RPMI8226 (cell line): ENCODE results near the gene PTPRK.
"Not testable (repeated sequence)": the region's sequence is repeated elsewhere in the genome, so short reads cannot be mapped to it uniquely, and the experiment has no call there.

Experiments used
- DNase-seq: peaks from one replicate; pipeline ENCODE4 v3.0.0-alpha.2; 2015

PTPRK gene

DNA sequence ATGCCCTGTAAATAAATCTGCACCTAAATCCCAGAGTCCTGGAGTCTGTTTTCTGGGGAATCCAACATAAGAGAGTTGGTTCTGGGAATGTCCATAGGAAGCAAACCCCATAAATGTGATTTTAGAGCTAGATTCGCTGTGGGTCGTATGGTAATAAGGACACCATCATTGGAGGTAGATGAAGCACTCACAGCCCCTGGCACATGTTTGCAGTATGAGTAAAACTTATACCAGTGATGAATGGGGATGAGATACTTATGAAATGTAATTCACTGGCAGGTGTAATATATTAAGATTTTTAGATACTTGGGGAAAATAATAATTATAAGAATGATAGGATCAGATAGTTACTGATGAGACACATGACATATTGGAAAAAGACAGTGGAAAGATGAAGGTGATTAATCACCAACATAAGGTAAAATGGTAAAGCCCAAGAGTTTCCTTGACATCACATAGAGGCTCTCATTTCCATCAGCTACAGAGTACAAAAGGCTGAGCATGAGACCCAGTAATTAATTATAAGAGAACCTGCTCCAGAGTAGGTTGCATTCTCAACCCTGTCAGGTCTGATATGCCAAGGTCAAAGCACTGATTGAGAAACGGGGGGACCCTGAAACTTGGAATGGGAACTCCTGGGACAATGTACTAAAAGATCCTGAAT lies 574.8 kb downstream of the PTPRK start:
- DNase-seq, result no peak

DNA sequence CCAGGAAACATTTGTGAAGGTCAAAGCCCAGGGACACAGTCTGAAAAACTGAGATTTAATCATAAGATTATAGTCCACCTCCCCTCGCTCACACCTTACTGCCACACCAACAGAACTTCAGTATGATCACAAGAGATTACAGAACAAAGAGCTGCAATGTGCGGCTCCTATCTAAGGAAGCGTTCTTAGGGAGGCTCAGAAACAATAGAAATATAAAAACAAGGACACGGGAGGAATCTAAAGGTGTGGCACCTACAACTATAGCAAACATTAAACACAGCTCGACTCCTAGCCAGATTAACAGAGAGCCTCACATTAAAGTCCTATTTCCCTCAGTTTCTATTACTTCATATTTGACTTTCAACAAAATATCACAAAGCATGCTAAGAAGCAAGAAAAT lies 579.2 kb downstream of the PTPRK start:
- DNase-seq, result no peak

DNA sequence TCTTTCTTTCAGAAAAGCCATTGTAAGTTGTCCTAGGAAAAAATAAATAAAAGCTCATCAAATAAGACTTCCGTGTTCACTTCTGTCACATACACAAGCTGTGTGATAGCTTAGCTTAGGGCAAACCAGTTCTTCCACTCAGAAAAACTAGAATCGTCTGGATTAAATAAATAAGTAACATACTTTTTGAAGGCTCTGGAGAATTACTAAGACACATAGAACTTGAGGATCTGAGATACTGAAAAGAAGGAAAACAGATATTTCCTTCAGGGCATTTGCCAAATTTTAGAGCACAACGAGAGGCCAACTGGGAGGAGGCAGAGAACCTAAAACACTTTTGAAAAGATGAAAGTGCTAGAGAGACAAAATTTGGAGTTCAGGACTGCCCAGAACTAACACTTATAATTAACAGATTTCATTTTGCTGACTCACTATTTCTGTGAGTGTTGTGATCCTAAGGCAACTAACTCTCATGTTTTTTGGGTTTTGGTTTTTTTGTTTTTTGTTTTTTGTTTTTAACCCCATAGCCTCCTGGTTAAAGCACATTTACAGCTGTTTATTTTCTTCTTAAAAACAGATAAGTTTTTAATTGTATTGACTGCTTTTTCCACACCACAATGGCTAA lies 580.8 kb downstream of the PTPRK start:
- peak; percentile 18 for DNase-seq

DNA sequence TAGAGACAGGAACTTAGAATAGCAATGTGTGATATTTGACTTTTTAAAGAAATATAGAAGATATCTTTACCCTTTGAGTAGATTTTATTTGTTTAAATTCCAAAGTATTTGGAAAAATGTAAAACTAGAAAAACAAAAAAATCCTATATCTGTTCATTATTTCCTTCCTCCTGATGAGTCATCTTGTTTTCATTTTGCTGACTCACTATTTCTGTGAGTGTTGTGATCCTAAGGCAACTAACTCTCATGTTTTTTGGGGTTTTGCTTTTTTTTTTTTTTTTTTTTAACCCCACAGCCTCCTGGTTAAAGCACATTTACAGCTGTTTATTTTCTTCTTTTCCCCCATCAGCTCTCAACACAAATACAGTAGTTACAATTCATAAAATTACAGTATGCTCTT lies 581.7 kb downstream of the PTPRK start:
- DNase-seq, result peak; percentile 29

DNA sequence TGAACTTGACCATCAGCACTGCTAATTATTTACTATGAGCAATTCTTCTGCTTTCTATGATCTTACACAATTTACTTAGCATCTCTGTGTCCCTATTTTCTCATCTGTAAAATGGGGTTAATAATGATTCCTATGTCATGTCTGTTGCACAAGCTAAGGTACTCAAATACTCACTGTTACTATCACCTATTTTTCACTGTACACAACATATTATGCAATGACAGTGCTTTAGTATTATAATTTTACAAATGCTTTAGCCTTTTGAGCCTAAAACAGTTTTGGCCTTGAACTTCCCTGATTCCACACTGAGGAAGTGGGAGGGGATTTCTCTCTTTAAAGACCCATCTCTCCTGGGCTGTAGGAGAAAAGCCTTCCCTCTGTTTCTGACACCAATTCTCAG lies 582.7 kb downstream of the PTPRK start:
- no peak for DNase-seq

DNA sequence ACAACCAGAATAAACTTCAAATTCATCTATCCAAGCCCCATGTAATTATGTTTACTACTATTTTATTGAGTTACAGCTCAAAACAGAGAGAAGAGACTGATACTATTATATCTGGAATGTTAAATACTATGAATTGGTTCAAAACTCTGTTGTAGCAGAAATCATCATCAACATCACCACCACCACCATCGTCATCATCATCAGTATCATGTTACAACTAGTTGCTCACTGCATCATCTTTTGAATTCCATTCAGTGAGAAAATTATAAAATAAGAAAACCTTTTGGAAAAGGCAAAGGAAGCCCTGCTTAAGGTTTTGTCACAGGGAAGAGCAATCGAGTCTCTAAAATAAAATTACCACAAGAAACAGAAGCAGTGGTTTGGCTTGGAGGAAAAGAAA lies 583.3 kb downstream of the PTPRK start:
- no peak for DNase-seq

DNA sequence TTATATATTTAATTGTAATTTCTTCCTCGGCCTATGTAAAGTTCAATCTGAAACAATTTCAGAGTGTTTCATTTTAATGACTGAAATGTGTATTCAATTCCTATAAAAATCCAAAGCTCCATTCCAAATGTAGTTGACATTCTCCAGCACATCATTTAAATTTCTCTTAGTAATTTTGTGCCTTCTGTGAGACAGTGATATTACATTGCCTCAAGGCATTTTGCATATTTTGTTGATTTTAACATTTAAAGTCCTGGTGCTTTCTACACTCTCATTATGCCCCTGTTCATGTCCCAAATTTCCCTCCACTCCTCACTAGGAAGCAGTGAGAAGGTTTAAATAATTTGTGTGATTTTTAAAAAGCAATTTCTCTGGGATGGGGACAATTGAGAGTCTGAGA lies 585.4 kb downstream of the PTPRK start:
- DNase-seq, result no peak

DNA sequence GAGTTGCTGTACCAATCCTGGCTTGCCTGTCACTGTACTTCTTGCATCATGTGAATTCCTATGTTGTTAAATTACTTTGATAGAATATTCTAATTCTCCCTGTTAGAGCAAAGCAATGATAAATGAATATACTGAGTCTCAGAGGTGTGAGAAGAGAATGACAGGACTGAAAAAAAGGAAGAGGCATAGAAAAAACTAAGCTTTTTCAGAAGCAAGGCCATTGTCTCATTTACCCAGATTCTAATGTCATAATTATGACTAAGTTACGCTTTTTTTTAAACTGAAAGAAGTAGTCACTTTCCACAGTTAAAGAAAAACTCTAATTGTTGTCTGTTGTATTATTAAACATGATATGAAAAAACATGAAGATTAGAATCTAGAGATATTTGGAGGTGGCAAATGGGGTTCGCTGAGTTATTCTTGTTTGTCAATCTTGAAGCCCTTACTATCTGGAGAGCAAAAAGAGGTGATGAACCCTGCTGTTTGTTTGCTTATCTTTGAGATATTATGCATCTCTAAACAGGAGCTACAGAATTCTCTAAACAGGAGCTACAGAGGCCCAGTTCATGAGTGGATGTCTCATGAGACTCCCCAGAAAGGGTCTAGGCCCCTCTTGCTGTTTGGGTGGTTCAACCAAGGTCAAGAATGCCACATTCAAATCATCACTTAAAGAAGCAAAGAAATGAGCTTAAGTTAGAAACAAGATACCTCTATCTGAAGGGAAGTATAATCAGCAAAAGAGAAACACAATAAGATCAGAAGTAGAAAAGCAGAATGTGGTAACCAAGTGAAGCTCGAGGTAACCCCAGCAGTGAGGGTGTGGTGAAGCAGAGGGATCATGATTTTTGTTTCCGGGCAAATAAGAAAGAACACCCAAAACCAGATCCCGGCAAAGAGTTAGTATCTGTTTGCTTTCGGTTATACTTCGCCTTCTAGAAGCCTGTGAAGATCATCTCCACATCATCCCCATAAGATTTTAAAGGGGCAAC lies 586.3 kb downstream of the PTPRK start:
- no peak for DNase-seq

DNA sequence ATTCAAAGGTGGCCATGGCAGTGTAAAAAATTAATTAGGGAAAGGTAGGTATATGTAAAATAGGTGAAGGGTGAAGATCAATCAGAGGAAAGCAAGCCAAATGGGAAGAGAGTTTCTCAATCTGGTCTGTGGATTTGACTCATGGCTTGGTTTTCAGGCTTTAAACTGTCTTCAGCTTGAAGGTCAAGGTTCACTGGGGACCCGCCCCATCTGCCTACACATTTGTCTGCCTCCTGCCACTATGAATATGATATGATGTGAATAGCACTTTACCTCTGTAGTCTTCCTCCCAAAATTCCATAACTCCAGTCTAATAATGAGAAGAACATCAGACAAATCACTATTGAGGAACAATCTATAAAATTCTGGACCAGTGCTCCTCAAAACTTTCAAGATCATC lies 587.3 kb downstream of the PTPRK start:
- no peak for DNase-seq

DNA sequence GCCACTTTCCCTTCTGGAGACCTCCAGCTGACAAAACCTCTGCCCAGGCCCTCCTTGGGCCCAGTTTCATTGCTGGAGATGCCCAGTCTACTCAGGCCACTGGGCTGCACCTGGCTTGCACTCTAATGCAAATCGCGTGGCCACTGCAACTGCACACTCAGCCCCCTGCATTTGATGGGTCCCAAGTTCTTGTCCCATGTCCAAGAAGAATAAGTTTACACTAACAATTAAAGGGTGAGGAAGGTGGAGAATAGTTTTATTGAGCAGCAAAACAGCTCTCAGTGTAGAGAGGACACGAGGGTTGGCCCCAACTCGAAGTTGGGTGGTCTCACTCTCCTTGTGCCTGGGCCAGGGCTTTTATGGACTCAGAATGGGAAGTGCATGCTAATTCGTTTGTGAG lies 587.7 kb downstream of the PTPRK start:
- no peak for DNase-seq

DNA sequence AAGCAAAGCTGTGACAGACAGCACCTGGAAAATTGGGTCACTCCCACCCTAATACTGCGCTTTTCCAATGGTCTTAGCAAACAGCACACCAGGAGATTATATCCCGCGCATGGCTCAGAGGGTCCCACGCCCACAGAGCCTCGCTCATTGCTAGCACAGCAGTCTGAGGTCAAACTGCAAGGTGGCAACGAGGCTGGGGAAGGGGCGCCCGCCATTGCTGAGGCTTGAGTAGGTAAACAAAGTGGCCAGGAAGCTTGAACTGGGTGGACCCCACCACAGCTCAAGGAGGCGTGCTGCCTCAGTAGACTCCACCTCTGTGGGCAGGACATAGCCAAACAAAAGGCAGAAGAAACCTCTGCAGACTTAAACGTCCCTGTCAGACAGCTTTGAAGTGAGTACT lies 594.0 kb downstream of the PTPRK start:
- DNase-seq, result not testable (repeated sequence)

DNA sequence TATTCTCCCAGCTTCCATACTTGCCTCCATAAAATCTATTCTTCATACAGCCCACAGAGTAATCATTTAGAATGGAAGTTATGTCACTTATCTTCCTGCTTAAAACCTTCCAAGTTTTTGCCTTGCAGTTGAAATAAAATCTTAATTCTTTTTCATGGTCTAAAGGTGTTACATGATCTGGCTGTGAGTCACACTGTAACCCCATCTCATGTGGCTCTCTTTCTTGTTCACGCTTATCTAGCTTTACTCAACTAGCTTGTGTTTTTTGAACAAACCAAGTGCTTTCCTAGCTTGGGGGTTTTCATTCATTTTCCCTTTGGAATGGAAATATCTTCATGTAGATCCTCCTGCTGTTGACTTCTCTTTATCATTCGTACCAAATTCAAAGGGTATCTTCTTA lies 596.0 kb downstream of the PTPRK start:
- DNase-seq, result no peak

DNA sequence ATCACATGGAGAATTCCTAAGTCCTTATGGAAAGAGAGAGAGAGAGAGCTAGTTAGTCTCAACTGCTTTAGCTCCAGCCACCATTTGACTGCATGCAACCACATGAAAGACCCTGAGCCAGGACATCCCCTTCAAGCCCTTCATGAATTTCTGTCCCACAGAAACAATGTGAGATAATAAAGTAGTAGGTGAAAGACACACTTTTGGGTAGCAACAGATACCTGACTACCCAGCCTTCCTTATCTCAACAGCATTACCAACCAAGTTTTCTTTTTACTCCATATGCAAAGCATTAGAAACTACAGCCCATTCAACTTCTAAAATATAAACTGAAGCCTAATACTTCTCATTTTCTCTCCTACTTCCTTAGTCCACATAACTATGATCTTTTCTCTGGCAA lies 596.4 kb downstream of the PTPRK start:
- no peak for DNase-seq

DNA sequence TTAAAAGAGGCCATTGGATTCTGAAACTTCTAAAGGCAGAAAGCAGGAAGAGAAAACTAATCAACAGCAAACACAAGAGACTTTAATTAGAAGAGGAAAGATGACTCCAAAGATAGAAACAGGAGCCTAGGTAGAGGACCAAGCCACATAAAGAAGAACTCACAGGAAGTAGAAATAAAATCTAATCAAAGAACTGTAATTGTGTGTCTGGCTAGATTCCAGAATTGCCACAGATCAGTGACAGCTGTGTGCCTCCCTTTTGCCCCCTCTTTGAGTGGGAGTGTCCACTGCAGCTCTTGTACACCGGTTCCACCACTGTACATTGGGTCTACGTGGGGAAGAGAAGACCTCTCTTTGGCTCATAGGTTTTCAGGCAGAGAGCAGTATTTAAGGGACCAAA lies 597.3 kb downstream of the PTPRK start:
- no peak for DNase-seq

DNA sequence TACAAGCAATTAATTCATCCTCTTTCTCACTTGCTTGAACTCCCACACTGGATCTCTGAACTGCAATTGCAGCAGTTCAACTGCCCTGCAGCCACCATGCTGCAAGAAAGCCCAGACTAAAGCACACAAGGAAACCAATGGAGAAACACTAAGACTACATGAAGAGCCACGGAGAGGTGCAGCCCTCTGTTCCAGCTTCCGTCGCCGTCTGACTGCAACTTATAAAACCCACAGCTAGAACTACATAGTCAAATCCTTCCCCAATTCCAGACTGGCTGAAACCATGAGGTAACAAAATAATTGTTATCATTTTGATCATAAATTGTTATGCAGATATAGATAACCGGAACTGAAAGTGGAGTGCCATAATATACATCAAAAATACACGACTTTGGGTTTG lies 598.4 kb downstream of the PTPRK start:
- DNase-seq, result no peak

DNA sequence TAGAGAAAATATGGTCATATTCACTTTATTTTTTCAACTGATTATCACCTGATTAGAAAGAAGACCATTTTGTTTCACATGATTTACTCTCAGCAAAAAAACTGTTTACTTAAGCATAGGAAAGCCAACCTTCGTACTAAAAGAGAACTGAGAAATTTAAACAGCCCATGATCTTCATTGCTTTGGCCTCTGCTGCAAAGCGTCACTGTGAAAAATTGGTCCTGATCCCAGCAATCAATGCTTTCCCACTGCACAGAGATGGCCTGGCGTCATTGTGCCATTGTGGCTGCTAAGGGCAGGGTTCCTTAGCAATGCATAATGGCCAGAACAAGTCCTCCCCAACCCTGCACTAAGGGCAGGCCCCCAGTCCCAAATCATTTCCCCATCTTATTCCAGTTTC lies 599.6 kb downstream of the PTPRK start:
- DNase-seq, result no peak
